ENCODE measurements around the gene PAX7.

PAX7 gene

DNA sequence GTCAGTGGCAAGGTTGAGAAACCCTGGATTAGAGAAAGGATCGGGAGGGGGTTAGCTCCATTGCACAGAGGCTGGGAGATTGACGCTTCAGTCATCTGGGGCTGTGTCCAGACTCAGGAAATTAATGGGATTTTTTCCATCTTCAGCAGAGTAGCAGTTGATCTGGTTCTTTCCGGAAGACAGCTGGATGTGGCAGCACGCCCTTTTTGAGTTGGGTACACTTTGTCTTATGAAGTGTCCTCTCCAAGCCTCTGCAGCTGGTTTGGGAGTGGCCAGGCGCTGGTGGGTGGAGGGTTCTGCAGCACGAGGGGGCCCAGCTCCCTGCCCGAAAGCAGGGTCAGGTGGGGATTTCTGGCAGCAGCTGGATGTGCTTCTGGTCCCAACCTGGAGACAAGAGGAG is 133.7 kb downstream of the PAX7 start:
- TF ChIP-seq, protein P1, sequence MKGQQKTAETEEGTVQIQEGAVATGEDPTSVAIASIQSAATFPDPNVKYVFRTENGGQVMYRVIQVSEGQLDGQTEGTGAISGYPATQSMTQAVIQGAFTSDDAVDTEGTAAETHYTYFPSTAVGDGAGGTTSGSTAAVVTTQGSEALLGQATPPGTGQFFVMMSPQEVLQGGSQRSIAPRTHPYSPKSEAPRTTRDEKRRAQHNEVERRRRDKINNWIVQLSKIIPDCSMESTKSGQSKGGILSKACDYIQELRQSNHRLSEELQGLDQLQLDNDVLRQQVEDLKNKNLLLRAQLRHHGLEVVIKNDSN (IDR thresholded peaks at IDR 0.05): no peak
- TF ChIP-seq EP300 (IDR thresholded peaks at IDR 0.05; ENCODE audit: borderline replicate concordance) (no peak), TAF1 (IDR thresholded peaks at IDR 0.05; ENCODE audit: low read depth) (no peak), TCF12 (IDR thresholded peaks at IDR 0.05; ENCODE audit: low read depth) (no peak), EGR1 (IDR thresholded peaks at IDR 0.05) (no peak), NFIC (IDR thresholded peaks at IDR 0.05) (no peak), CREB1 (IDR thresholded peaks at IDR 0.05; ENCODE audit: low read depth) (no peak), ZBTB7A (IDR thresholded peaks at IDR 0.05; ENCODE audit: low read depth) (no peak), CEBPB (IDR thresholded peaks at IDR 0.05) (no peak), YY1 (IDR thresholded peaks at IDR 0.05; ENCODE audit: low read depth) (no peak), RAD21 (IDR thresholded peaks at IDR 0.05; ENCODE audit: low read depth) (no peak), TEAD4 (IDR thresholded peaks at IDR 0.05) (no peak), FOXM1 (IDR thresholded peaks at IDR 0.05; ENCODE audit: borderline replicate concordance, low read depth) (no peak)
- TF ChIP-seq, protein P2, sequence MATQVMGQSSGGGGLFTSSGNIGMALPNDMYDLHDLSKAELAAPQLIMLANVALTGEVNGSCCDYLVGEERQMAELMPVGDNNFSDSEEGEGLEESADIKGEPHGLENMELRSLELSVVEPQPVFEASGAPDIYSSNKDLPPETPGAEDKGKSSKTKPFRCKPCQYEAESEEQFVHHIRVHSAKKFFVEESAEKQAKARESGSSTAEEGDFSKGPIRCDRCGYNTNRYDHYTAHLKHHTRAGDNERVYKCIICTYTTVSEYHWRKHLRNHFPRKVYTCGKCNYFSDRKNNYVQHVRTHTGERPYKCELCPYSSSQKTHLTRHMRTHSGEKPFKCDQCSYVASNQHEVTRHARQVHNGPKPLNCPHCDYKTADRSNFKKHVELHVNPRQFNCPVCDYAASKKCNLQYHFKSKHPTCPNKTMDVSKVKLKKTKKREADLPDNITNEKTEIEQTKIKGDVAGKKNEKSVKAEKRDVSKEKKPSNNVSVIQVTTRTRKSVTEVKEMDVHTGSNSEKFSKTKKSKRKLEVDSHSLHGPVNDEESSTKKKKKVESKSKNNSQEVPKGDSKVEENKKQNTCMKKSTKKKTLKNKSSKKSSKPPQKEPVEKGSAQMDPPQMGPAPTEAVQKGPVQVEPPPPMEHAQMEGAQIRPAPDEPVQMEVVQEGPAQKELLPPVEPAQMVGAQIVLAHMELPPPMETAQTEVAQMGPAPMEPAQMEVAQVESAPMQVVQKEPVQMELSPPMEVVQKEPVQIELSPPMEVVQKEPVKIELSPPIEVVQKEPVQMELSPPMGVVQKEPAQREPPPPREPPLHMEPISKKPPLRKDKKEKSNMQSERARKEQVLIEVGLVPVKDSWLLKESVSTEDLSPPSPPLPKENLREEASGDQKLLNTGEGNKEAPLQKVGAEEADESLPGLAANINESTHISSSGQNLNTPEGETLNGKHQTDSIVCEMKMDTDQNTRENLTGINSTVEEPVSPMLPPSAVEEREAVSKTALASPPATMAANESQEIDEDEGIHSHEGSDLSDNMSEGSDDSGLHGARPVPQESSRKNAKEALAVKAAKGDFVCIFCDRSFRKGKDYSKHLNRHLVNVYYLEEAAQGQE (IDR thresholded peaks at IDR 0.05; ENCODE audit: low read depth): no peak
- TF ChIP-seq, protein P3, sequence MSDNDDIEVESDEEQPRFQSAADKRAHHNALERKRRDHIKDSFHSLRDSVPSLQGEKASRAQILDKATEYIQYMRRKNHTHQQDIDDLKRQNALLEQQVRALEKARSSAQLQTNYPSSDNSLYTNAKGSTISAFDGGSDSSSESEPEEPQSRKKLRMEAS (IDR thresholded peaks at IDR 0.05): no peak

DNA sequence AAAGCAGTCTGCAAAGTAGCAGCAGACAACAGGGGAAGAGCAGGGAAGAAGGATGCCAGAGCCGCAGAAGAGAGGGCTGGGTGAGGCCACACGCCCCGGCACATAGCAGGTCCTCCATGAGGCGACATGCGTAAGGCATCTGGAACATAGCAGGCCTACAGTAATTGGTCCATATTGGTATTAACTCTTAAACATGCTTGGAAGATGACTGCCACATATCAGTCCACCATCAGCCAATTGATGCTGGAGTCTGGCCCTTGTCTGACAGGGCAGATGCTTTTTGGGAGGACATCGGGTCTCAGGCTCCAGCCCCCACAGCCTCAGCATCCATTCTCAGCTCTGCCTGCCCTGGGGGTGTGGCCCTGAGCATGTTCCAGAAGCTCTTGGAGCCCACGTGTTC is 135.1 kb downstream of the PAX7 start:
- TF ChIP-seq NFIC (IDR thresholded peaks at IDR 0.05): no peak
- TF ChIP-seq, protein P1 (IDR thresholded peaks at IDR 0.05): no peak
- no peak for TF ChIP-seq CREB1 (IDR thresholded peaks at IDR 0.05; ENCODE audit: low read depth)
- TF ChIP-seq YY1 (IDR thresholded peaks at IDR 0.05; ENCODE audit: low read depth): no peak
- no peak for TF ChIP-seq CEBPB (IDR thresholded peaks at IDR 0.05)
- no peak for TF ChIP-seq TCF12 (IDR thresholded peaks at IDR 0.05; ENCODE audit: low read depth)
- no peak for TF ChIP-seq EP300 (IDR thresholded peaks at IDR 0.05; ENCODE audit: borderline replicate concordance)
- TF ChIP-seq, protein P2 (IDR thresholded peaks at IDR 0.05; ENCODE audit: low read depth): no peak
- no peak for TF ChIP-seq TAF1 (IDR thresholded peaks at IDR 0.05; ENCODE audit: low read depth)
- no peak for TF ChIP-seq ZBTB7A (IDR thresholded peaks at IDR 0.05; ENCODE audit: low read depth)
- TF ChIP-seq FOXM1 (IDR thresholded peaks at IDR 0.05; ENCODE audit: borderline replicate concordance, low read depth): no peak
- no peak for TF ChIP-seq EGR1 (IDR thresholded peaks at IDR 0.05)
- no peak for TF ChIP-seq TEAD4 (IDR thresholded peaks at IDR 0.05)
- no peak for TF ChIP-seq RAD21 (IDR thresholded peaks at IDR 0.05; ENCODE audit: low read depth)
- TF ChIP-seq, protein P3 (IDR thresholded peaks at IDR 0.05): no peak

DNA sequence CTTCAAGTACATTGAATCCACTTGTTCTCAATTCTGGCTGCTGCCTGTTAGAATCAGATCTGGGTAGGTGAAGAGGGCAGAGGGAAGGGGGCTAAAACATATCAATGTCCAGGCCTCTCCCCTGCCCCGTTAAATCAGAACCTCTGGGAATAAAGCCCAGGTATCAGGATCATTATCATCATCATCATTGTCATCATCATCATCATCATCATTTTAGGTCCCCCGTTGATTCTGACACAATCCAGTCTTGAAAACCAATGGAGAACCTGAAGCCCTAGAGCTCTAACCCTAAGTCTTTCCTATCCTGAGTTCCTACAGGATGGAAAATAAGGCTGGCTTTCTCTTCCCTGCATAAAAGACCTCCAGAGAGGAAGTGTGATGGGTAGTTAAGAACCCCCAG is 135.7 kb downstream of the PAX7 start:
- no peak for TF ChIP-seq TAF1 (IDR thresholded peaks at IDR 0.05; ENCODE audit: low read depth)
- TF ChIP-seq EGR1 (IDR thresholded peaks at IDR 0.05): no peak
- TF ChIP-seq FOXM1 (IDR thresholded peaks at IDR 0.05; ENCODE audit: borderline replicate concordance, low read depth): no peak
- no peak for TF ChIP-seq NFIC (IDR thresholded peaks at IDR 0.05)
- no peak for TF ChIP-seq CREB1 (IDR thresholded peaks at IDR 0.05; ENCODE audit: low read depth)
- TF ChIP-seq, protein P2 (IDR thresholded peaks at IDR 0.05; ENCODE audit: low read depth): no peak
- TF ChIP-seq, protein P3 (IDR thresholded peaks at IDR 0.05): no peak
- no peak for TF ChIP-seq ZBTB7A (IDR thresholded peaks at IDR 0.05; ENCODE audit: low read depth)
- no peak for TF ChIP-seq TCF12 (IDR thresholded peaks at IDR 0.05; ENCODE audit: low read depth)
- TF ChIP-seq EP300 (IDR thresholded peaks at IDR 0.05; ENCODE audit: borderline replicate concordance): no peak
- no peak for TF ChIP-seq CEBPB (IDR thresholded peaks at IDR 0.05)
- TF ChIP-seq TEAD4 (IDR thresholded peaks at IDR 0.05): no peak
- TF ChIP-seq RAD21 (IDR thresholded peaks at IDR 0.05; ENCODE audit: low read depth): no peak

DNA sequence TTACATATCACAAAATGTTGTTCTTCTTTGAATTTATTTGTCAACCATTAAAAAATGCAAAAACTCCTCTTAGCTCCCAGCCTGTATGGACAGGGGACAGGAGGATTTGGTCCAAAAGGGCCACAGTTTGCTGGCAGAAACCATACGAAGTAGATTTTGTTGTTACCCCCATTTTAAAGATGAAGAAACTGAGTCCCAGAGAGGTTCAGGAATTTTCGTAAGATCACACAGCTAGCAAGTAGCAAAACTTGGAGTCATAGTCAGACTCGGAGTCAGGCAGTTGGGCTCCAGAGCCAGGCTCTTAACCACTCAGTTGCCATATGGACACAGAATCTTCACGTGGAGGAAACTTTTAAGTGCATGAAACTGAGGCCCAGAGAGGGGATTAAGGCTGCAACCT is 137.4 kb downstream of the PAX7 start:
- TF ChIP-seq, protein P1 (IDR thresholded peaks at IDR 0.05): no peak
- TF ChIP-seq TCF12 (IDR thresholded peaks at IDR 0.05; ENCODE audit: low read depth) (no peak), YY1 (IDR thresholded peaks at IDR 0.05; ENCODE audit: low read depth) (no peak), EGR1 (IDR thresholded peaks at IDR 0.05) (no peak), FOXM1 (IDR thresholded peaks at IDR 0.05; ENCODE audit: borderline replicate concordance, low read depth) (no peak), EP300 (IDR thresholded peaks at IDR 0.05; ENCODE audit: borderline replicate concordance) (no peak), TEAD4 (IDR thresholded peaks at IDR 0.05) (no peak), TAF1 (IDR thresholded peaks at IDR 0.05; ENCODE audit: low read depth) (no peak), RAD21 (IDR thresholded peaks at IDR 0.05; ENCODE audit: low read depth) (no peak), CEBPB (IDR thresholded peaks at IDR 0.05) (no peak), NFIC (IDR thresholded peaks at IDR 0.05) (no peak), CREB1 (IDR thresholded peaks at IDR 0.05; ENCODE audit: low read depth) (no peak), ZBTB7A (IDR thresholded peaks at IDR 0.05; ENCODE audit: low read depth) (no peak)
- TF ChIP-seq, protein P3 (IDR thresholded peaks at IDR 0.05): no peak
- TF ChIP-seq, protein P2 (IDR thresholded peaks at IDR 0.05; ENCODE audit: low read depth): no peak
